ENCODE data around the gene DOK7. TPM values are rescaled to one million over a fixed set of nuclear protein-coding genes. Genes with fewer than 3 reads are reported as not detected.
A peak's percentile ranks its signal among the peaks of the same experiment; 100 is the strongest.

Gene DOK7
- total RNA-seq, 1 donor from 2014 or later, result not detected

- no peak overlapping the region for H3K27ac Mint-ChIP-seq
- H3K9me3 Mint-ChIP-seq, result no peaks in the 10 kb centered on the region
- no peaks in the 10 kb centered on the region for H3K36me3 Mint-ChIP-seq (ENCODE audit: low read depth)
- no peaks in the 10 kb centered on the region for H3K4me1 Mint-ChIP-seq
- peaks cover 6% of the 10 kb centered on the region for H3K27me3 Mint-ChIP-seq
- no peak overlapping the region for H3K4me3 Mint-ChIP-seq
- DNase-seq, result no peak
- intact Hi-C loops (cut with micrococcal nuclease), result no loop called here
Measured at GRCh38 chr4:3476341-3476747, 13.2 kb downstream of the DOK7 start.

GRCh38 chr4:3476936-3477749 lies 14.0 kb downstream of the DOK7 start:
- Mint-ChIP-seq H3K27ac (no peak overlapping the region), H3K4me1 (no peaks in the 10 kb centered on the region), H3K9me3 (no peaks in the 10 kb centered on the region), H3K27me3 (peaks cover 13% of the 10 kb centered on the region), H3K4me3 (no peak overlapping the region), H3K36me3 (ENCODE audit: low read depth) (no peaks in the 10 kb centered on the region)
- DNase-seq, result no peak
- intact Hi-C loops (cut with micrococcal nuclease), result no loop called here

- H3K4me1 Mint-ChIP-seq, result no peaks in the 10 kb centered on the region
- intact Hi-C loops (cut with micrococcal nuclease), result no loop called here
- no peak overlapping the region for H3K27ac Mint-ChIP-seq
- no peak for DNase-seq
- peaks cover 13% of the 10 kb centered on the region for H3K27me3 Mint-ChIP-seq
- H3K4me3 Mint-ChIP-seq, result no peak overlapping the region
- no peaks in the 10 kb centered on the region for H3K36me3 Mint-ChIP-seq (ENCODE audit: low read depth)
- no peaks in the 10 kb centered on the region for H3K9me3 Mint-ChIP-seq
Measured at GRCh38 chr4:3477750-3478430, 14.8 kb downstream of the DOK7 start.

- no peak overlapping the region for H3K4me3 Mint-ChIP-seq
- no peak overlapping the region for H3K27ac Mint-ChIP-seq
- H3K36me3 Mint-ChIP-seq (ENCODE audit: low read depth), result no peaks in the 10 kb centered on the region
- H3K9me3 Mint-ChIP-seq, result no peaks in the 10 kb centered on the region
- intact Hi-C loops (cut with micrococcal nuclease), result no loop called here
- DNase-seq, result no peak
- H3K27me3 Mint-ChIP-seq, result peaks cover 13% of the 10 kb centered on the region
- H3K4me1 Mint-ChIP-seq, result no peaks in the 10 kb centered on the region
Measured at GRCh38 chr4:3478446-3479357, 15.6 kb downstream of the DOK7 start.

- Mint-ChIP-seq H3K4me1 (no peaks in the 10 kb centered on the region), H3K36me3 (ENCODE audit: low read depth) (no peaks in the 10 kb centered on the region)
Measured at GRCh38 chr4:3479358-3480101, 16.4 kb downstream of the DOK7 start.

GRCh38 chr4:3480528-3481112 lies 17.5 kb downstream of the DOK7 start:
- Mint-ChIP-seq H3K4me1 (no peaks in the 10 kb centered on the region), H3K27ac (no peak overlapping the region), H3K36me3 (ENCODE audit: low read depth) (no peaks in the 10 kb centered on the region), H3K4me3 (no peak overlapping the region), H3K27me3 (peaks cover 14% of the 10 kb centered on the region), H3K9me3 (no peaks in the 10 kb centered on the region)
- intact Hi-C loops (cut with micrococcal nuclease), result loop anchor here (2.0 kb wide), 2 partner anchors 134 to 374 kb away; no protein-coding TSS in a partner anchor
- peak; percentile 94 for DNase-seq

More at GRCh38 chr4:3479358-3480101, 16.4 kb downstream of the DOK7 start:
- intact Hi-C loops (cut with micrococcal nuclease), result loop anchor here (2.0 kb wide), 2 partner anchors 133 to 373 kb away; no protein-coding TSS in a partner anchor
- Mint-ChIP-seq H3K9me3 (no peaks in the 10 kb centered on the region), H3K4me3 (no peak overlapping the region), H3K27ac (no peak overlapping the region), H3K27me3 (peaks cover 13% of the 10 kb centered on the region)
- no peak for DNase-seq

GRCh38 chr4:3481113-3481531 lies 18.0 kb downstream of the DOK7 start:
- no peak for DNase-seq
- no peak overlapping the region for H3K27ac Mint-ChIP-seq
- H3K27me3 Mint-ChIP-seq, result peaks cover 14% of the 10 kb centered on the region
- H3K4me3 Mint-ChIP-seq, result no peak overlapping the region
- H3K36me3 Mint-ChIP-seq (ENCODE audit: low read depth), result no peaks in the 10 kb centered on the region
- H3K9me3 Mint-ChIP-seq, result no peaks in the 10 kb centered on the region
- H3K4me1 Mint-ChIP-seq, result no peaks in the 10 kb centered on the region
- intact Hi-C loops (cut with micrococcal nuclease), result loop anchor here (2.0 kb wide), 2 partner anchors 134 to 374 kb away; no protein-coding TSS in a partner anchor

GRCh38 chr4:3481783-3482393 lies 18.8 kb downstream of the DOK7 start:
- Mint-ChIP-seq H3K4me1 (no peaks in the 10 kb centered on the region), H3K27ac (no peak overlapping the region), H3K27me3 (peaks cover 17% of the 10 kb centered on the region), H3K9me3 (no peaks in the 10 kb centered on the region), H3K36me3 (ENCODE audit: low read depth) (no peaks in the 10 kb centered on the region), H3K4me3 (no peak overlapping the region)
- intact Hi-C loops (cut with micrococcal nuclease), result loop anchor here (2.0 kb wide), 2 partner anchors 135 to 375 kb away; no protein-coding TSS in a partner anchor
- DNase-seq, result no peak

- intact Hi-C loops (cut with micrococcal nuclease), result no loop called here
- Mint-ChIP-seq H3K36me3 (ENCODE audit: low read depth) (no peaks in the 10 kb centered on the region), H3K9me3 (no peaks in the 10 kb centered on the region), H3K4me1 (no peaks in the 10 kb centered on the region), H3K4me3 (no peak overlapping the region), H3K27ac (no peak overlapping the region), H3K27me3 (peaks cover 17% of the 10 kb centered on the region)
- no peak for DNase-seq
Measured at GRCh38 chr4:3482707-3483106, 19.6 kb downstream of the DOK7 start.

- no peak overlapping the region for H3K27ac Mint-ChIP-seq
- H3K4me1 Mint-ChIP-seq, result no peaks in the 10 kb centered on the region
- no peak for DNase-seq
- H3K9me3 Mint-ChIP-seq, result no peaks in the 10 kb centered on the region
- intact Hi-C loops (cut with micrococcal nuclease), result no loop called here
- peaks cover 17% of the 10 kb centered on the region for H3K27me3 Mint-ChIP-seq
- no peaks in the 10 kb centered on the region for H3K36me3 Mint-ChIP-seq (ENCODE audit: low read depth)
- H3K4me3 Mint-ChIP-seq, result no peak overlapping the region
Measured at GRCh38 chr4:3483471-3483921, 20.4 kb downstream of the DOK7 start.

GRCh38 chr4:3484057-3484973 lies 21.2 kb downstream of the DOK7 start:
- H3K9me3 Mint-ChIP-seq, result no peaks in the 10 kb centered on the region
- H3K27me3 Mint-ChIP-seq, result peaks cover 23% of the 10 kb centered on the region
- intact Hi-C loops (cut with micrococcal nuclease), result no loop called here

More at GRCh38 chr4:3484057-3484973, 21.2 kb downstream of the DOK7 start:
- Mint-ChIP-seq H3K27ac (no peak overlapping the region), H3K4me3 (no peak overlapping the region), H3K4me1 (no peaks in the 10 kb centered on the region), H3K36me3 (ENCODE audit: low read depth) (no peaks in the 10 kb centered on the region)
- no peak for DNase-seq
